Measurements from ENCODE around the gene CNTNAP5. TPM values are rescaled to one million over a fixed set of nuclear protein-coding genes. Genes with fewer than 3 reads are reported as not detected.

The CNTNAP5 gene
- total and polyA plus RNA-seq, 8 donors: 0.03 to 0.29 (median 0.10) TPM; not detected in 4

DNA sequence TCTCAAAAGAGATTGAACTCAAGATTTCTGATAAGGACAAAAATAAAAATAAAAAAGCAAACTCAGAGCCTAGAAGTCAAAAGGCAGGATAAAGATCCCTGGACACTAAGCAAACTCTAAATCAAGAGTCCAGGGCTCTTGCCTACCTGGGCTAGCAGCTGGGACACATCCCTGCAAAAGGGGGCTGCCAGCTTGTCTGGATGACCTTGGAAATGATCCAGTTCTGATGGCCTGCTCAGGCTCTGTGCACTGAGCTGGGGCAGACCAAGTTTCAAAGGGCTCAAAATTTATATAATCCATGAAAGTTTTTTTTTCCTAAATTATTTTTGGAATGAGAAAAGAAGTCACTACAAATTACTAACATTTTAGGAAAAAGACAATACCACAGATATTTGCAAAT lies 557.3 kb downstream of the CNTNAP5 start:
- no peak for TF ChIP-seq CTCF (IDR thresholded peaks at IDR 0.05)
- ATAC-seq (no peak), DNase-seq (no peak)
- H3K9me3 ChIP-seq: no peaks in the 10 kb centered on the region
- H3K27me3 ChIP-seq: no peaks in the 10 kb centered on the region
- no peaks in the 10 kb centered on the region for H3K36me3 ChIP-seq
- no peak overlapping the region for H3K27ac ChIP-seq
- no peak overlapping the region for H3K4me3 ChIP-seq
- intact Hi-C loops (cut with DNase I): no loop called here
- H3K4me1 ChIP-seq: no peaks in the 10 kb centered on the region

GRCh38 chr2:124584615-124585014 lies 559.5 kb downstream of the CNTNAP5 start:
- Histone ChIP-seq H3K4me1 (no peaks in the 10 kb centered on the region), H3K36me3 (no peaks in the 10 kb centered on the region), H3K9me3 (no peaks in the 10 kb centered on the region), H3K27me3 (no peaks in the 10 kb centered on the region), H3K4me3 (no peak overlapping the region), H3K27ac (no peak overlapping the region)
- DNase-seq (no peak), ATAC-seq (no peak)
- intact Hi-C loops (cut with DNase I): no loop called here
- TF ChIP-seq CTCF (IDR thresholded peaks at IDR 0.05): no peak

DNA sequence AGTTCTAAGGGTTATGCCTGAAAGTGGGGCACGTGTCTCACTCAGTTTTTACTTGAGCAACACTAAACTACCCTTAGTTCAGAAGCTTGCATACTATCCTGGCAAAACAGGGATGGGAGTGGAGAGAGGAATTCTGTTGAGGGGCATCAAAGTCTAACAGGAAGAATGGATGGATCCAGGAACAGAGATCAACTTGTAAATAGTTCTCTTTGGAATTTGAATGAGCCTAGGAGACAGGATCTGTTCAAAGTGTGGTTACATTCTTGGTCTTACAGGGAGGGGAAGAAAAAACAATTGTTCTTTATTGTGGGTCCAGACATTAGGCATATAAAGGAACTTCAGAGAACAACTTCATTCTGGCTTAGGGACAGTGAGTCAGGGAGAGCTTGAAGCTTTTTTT lies 560.2 kb downstream of the CNTNAP5 start:
- DNase-seq: no peak
- Histone ChIP-seq H3K27ac (no peak overlapping the region), H3K4me3 (no peak overlapping the region), H3K4me1 (no peaks in the 10 kb centered on the region), H3K36me3 (no peaks in the 10 kb centered on the region), H3K27me3 (no peaks in the 10 kb centered on the region), H3K9me3 (no peaks in the 10 kb centered on the region)
- no peak for ATAC-seq
- intact Hi-C loops (cut with DNase I): no loop called here
- TF ChIP-seq CTCF (IDR thresholded peaks at IDR 0.05): no peak

DNA sequence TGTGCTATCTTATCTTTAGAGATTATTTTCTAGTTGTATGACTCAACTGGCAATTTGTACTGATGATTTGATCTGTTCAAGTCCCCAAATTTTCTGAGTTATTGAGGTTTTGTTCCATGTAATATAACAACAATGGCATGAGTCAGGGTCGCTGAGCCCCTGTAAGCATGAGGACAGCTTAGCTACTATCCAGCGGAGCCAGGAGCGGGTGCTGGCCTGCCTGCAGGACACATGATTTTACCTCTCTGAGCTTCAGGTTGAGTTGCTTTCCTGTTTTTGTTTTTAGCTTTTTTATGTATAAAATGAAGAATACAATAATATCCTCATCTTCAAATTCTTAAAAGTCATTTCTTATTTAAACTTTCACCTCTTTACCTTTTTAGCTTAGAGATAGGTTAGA lies 561.1 kb downstream of the CNTNAP5 start:
- intact Hi-C loops (cut with DNase I): no loop called here
- peak in 1 of 4 donors; percentile 53 for DNase-seq

GRCh38 chr2:124586835-124587234 lies 561.7 kb downstream of the CNTNAP5 start:
- DNase-seq: no peak
- intact Hi-C loops (cut with DNase I): no loop called here
- no peak overlapping the region for H3K4me3 ChIP-seq
- no peak for TF ChIP-seq CTCF (IDR thresholded peaks at IDR 0.05)
- no peaks in the 10 kb centered on the region for H3K36me3 ChIP-seq
- no peaks in the 10 kb centered on the region for H3K27me3 ChIP-seq
- no peaks in the 10 kb centered on the region for H3K9me3 ChIP-seq
- no peak for ATAC-seq
- no peaks in the 10 kb centered on the region for H3K4me1 ChIP-seq
- H3K27ac ChIP-seq: no peak overlapping the region

More for the DNA sequence above, 561.1 kb downstream of the CNTNAP5 start:
- no peak overlapping the region for H3K4me3 ChIP-seq
- H3K27ac ChIP-seq: no peak overlapping the region
- TF ChIP-seq CTCF (IDR thresholded peaks at IDR 0.05): no peak
- H3K9me3 ChIP-seq: no peaks in the 10 kb centered on the region
- no peaks in the 10 kb centered on the region for H3K4me1 ChIP-seq
- ATAC-seq: no peak
- H3K27me3 ChIP-seq: no peaks in the 10 kb centered on the region
- H3K36me3 ChIP-seq: no peaks in the 10 kb centered on the region

All from left lung (tissue), 10 donors.